HG03460 (cell line): ENCODE data around the gene ZNF738.

Source experiments
- ATAC-seq: cut with Tn5 transposase; IDR thresholded peaks from one replicate; pipeline ENCODE4 v1.9.1; 2021; ENCODE audit not compliant: unreplicated experiment

The ZNF738 gene

GRCh38 chr19:21422244-21422643 lies 63.4 kb downstream of the ZNF738 start:
- no peak for ATAC-seq

GRCh38 chr19:21423057-21424041 lies 64.5 kb downstream of the ZNF738 start:
- ATAC-seq, result no peak
